ENCODE measurements around the gene ATG5. TPM values are rescaled to one million over a fixed set of nuclear protein-coding genes. Genes with fewer than 3 reads are reported as not detected.

Gene ATG5
- total and polyA plus RNA-seq, 2 donors (not counting 1 experiment from before 2014, with no cell fraction given), result 13.6 to 26.3 TPM

- peaks cover 22 to 32% of the 10 kb centered on the region in 2 donors for H3K4me1 ChIP-seq (ENCODE audit: control insufficient read depth in 2 of 2, insufficient read depth in 2 of 2, low read length in 2 of 2)
- peaks cover 29% of the 10 kb centered on the region for H3K4me1 Mint-ChIP-seq
- intact Hi-C loops (cut with micrococcal nuclease), result no loop called here
- H3K79me2 ChIP-seq (ENCODE audit: control insufficient read depth, insufficient read depth, low read length), result no peaks in the 10 kb centered on the region
- H3K27ac ChIP-seq (ENCODE audit: low read length in 2 of 2), result no peak overlapping the region
- no peak overlapping the region for H3K4me2 ChIP-seq (replicated peaks; ENCODE audit: low read depth, low read length, poor library complexity, severe bottlenecking)
- POLR2A ChIA-PET, result no interaction called here
- WGBS (ENCODE audit: insufficient coverage), result no CpG with 5 or more reads among the region's 2 CpGs
- no peak overlapping the region for H3K9ac ChIP-seq (ENCODE audit: low read length)
- H3K9me3 Mint-ChIP-seq (ENCODE audit: insufficient read depth), result no peaks in the 10 kb centered on the region
- H2AFZ ChIP-seq (ENCODE audit: insufficient read depth, low read depth, low read length, poor library complexity, severe bottlenecking), result no peak overlapping the region
- TF ChIP-seq EZH2 (IDR thresholded peaks at IDR 0.05; ENCODE audit: borderline replicate concordance, insufficient read depth, low read depth, low read length, poor library complexity, severe bottlenecking), result no peak
- TF ChIP-seq CTCF (IDR thresholded peaks at IDR 0.05), result no peak
- no peaks in the 10 kb centered on the region for H3K27me3 ChIP-seq (replicated peaks in 1 of 4; ENCODE audit: control extremely low read depth in 1 of 4, control insufficient read depth in 3 of 4, insufficient read depth in 4 of 4, low read length in 3 of 4)
- no peaks in the 10 kb centered on the region for H4K20me1 ChIP-seq (ENCODE audit: control insufficient read depth, insufficient read depth, low read length, poor library complexity, severe bottlenecking)
- no peaks in the 10 kb centered on the region for H3K27me3 Mint-ChIP-seq
- CTCF ChIA-PET, result interaction anchor here (0.8 to 2.7 kb wide), 3 partner anchors 8 to 62 kb away, joined by 3 to 12 read pairs (median 4); no protein-coding TSS in a partner anchor
- H3K4me3 ChIP-seq (ENCODE audit: control extremely low read depth in 1 of 5, extremely low read depth in 1 of 5, insufficient read depth in 1 of 5, low read depth in 2 of 5, low read length in 4 of 5), result no peak overlapping the region
- H3K4me3 Mint-ChIP-seq, result no peak overlapping the region
- H3K27ac Mint-ChIP-seq, result peak overlapping the region; percentile 2
- ATAC-seq (ENCODE audit: low read depth) (no peak), DNase-seq (no peak)
- H3K36me3 ChIP-seq (replicated peaks in 1 of 2; ENCODE audit: control extremely low read depth in 1 of 2, control insufficient read depth in 1 of 2, extremely low read depth in 1 of 2, insufficient read depth in 2 of 2, low read length in 1 of 2), result no peaks in the 10 kb centered on the region
- H3K9me3 ChIP-seq (ENCODE audit: control extremely low read depth in 1 of 3, control insufficient read depth in 2 of 3, insufficient read depth in 1 of 3, low read length in 2 of 3), result no peaks in the 10 kb centered on the region
Observed at GRCh38 chr6:106161893-106162292, 163.7 kb downstream of the ATG5 start.

- ChIA-PET CTCF (no interaction called here), POLR2A (no interaction called here)
- H3K27ac Mint-ChIP-seq, result peak overlapping the region; percentile 2
- H4K20me1 ChIP-seq (ENCODE audit: control insufficient read depth, insufficient read depth, low read length, poor library complexity, severe bottlenecking), result no peaks in the 10 kb centered on the region
- H3K27me3 Mint-ChIP-seq, result no peaks in the 10 kb centered on the region
- H3K27ac ChIP-seq (ENCODE audit: low read length in 2 of 2), result no peak overlapping the region
- intact Hi-C loops (cut with micrococcal nuclease), result no loop called here
- H3K27me3 ChIP-seq (replicated peaks in 1 of 4; ENCODE audit: control extremely low read depth in 1 of 4, control insufficient read depth in 3 of 4, insufficient read depth in 4 of 4, low read length in 3 of 4), result no peaks in the 10 kb centered on the region
- TF ChIP-seq CTCF (IDR thresholded peaks at IDR 0.05), result no peak
- peaks cover 22 to 32% of the 10 kb centered on the region in 2 donors for H3K4me1 ChIP-seq (ENCODE audit: control insufficient read depth in 2 of 2, insufficient read depth in 2 of 2, low read length in 2 of 2)
- no peak for ATAC-seq (ENCODE audit: low read depth)
- H3K9ac ChIP-seq (ENCODE audit: low read length), result no peak overlapping the region
- H3K36me3 ChIP-seq (replicated peaks in 1 of 2; ENCODE audit: control extremely low read depth in 1 of 2, control insufficient read depth in 1 of 2, extremely low read depth in 1 of 2, insufficient read depth in 2 of 2, low read length in 1 of 2), result no peaks in the 10 kb centered on the region
- H3K9me3 Mint-ChIP-seq (ENCODE audit: insufficient read depth), result no peaks in the 10 kb centered on the region
- H3K4me3 Mint-ChIP-seq, result no peak overlapping the region
- H3K4me2 ChIP-seq (replicated peaks; ENCODE audit: low read depth, low read length, poor library complexity, severe bottlenecking), result no peak overlapping the region
- no CpG with 5 or more reads among the region's 3 CpGs for WGBS (ENCODE audit: insufficient coverage)
- H3K4me3 ChIP-seq (ENCODE audit: control extremely low read depth in 1 of 5, extremely low read depth in 1 of 5, insufficient read depth in 1 of 5, low read depth in 2 of 5, low read length in 4 of 5), result no peak overlapping the region
- no peak for DNase-seq
- peaks cover 28% of the 10 kb centered on the region for H3K4me1 Mint-ChIP-seq
- H3K9me3 ChIP-seq (ENCODE audit: control extremely low read depth in 1 of 3, control insufficient read depth in 2 of 3, insufficient read depth in 1 of 3, low read length in 2 of 3), result no peaks in the 10 kb centered on the region
- H3K79me2 ChIP-seq (ENCODE audit: control insufficient read depth, insufficient read depth, low read length), result no peaks in the 10 kb centered on the region
- H2AFZ ChIP-seq (ENCODE audit: insufficient read depth, low read depth, low read length, poor library complexity, severe bottlenecking), result no peak overlapping the region
Observed at GRCh38 chr6:106161311-106161874, 164.2 kb downstream of the ATG5 start.

All from B cell (primary cell).